Stimulated activated CD8-positive, alpha-beta memory T cell treated with anti-CD3 and anti-CD28 coated beads, Interleukin-12 subunit alpha, Interleukin-12 subunit beta, amount 100 ng/mL, for 1 hour (primary cell): ENCODE results near the gene PPP1R15B.

ENCODE experiments used
- DNase-seq: peaks from one replicate; pipeline ENCODE4 v3.0.0-alpha.2; 2020; ENCODE audit warnings: low read depth

PPP1R15B gene

GRCh38 chr1:204411451-204412204, at the start of gene PPP1R15B:
Gene PPP1R15B, minus strand, starts transcription at chr1:204411817. Its CDS starts 406 bp downstream, at chr1:204411411.
- peak; percentile 95 for DNase-seq

- no peak for DNase-seq
Measured at GRCh38 chr1:204460346-204460745, 48.7 kb upstream of the PPP1R15B start.

- no peak for DNase-seq
Measured at GRCh38 chr1:204459706-204460105, 48.1 kb upstream of the PPP1R15B start.

- no peak for DNase-seq
Measured at GRCh38 chr1:204457666-204458065, 46.0 kb upstream of the PPP1R15B start.

- DNase-seq, result no peak
Measured at GRCh38 chr1:204456826-204457442, 45.3 kb upstream of the PPP1R15B start.

- no peak for DNase-seq
Measured at GRCh38 chr1:204455831-204456145, 44.2 kb upstream of the PPP1R15B start.

- DNase-seq, result no peak
Measured at GRCh38 chr1:204455063-204455830, 43.6 kb upstream of the PPP1R15B start.

- no peak for DNase-seq
Measured at GRCh38 chr1:204454476-204454875, 42.9 kb upstream of the PPP1R15B start.

- DNase-seq, result peak; percentile 56
Measured at GRCh38 chr1:204453141-204453772, 41.6 kb upstream of the PPP1R15B start.

GRCh38 chr1:204451352-204452124, 39.9 kb upstream of the PPP1R15B start:
- no peak for DNase-seq

- no peak for DNase-seq
Measured at GRCh38 chr1:204450461-204451257, 39.0 kb upstream of the PPP1R15B start.

- DNase-seq, result no peak
Measured at GRCh38 chr1:204449678-204450280, 38.2 kb upstream of the PPP1R15B start.

- DNase-seq, result no peak
Measured at GRCh38 chr1:204448991-204449677, 37.5 kb upstream of the PPP1R15B start.

- no peak for DNase-seq
Measured at GRCh38 chr1:204448344-204448964, 36.8 kb upstream of the PPP1R15B start.

GRCh38 chr1:204447736-204448135, 36.1 kb upstream of the PPP1R15B start:
- DNase-seq, result no peak

- no peak for DNase-seq
Measured at GRCh38 chr1:204447190-204447589, 35.6 kb upstream of the PPP1R15B start.

- peak; percentile 63 for DNase-seq
Measured at GRCh38 chr1:204446413-204447111, 34.9 kb upstream of the PPP1R15B start.

- no peak for DNase-seq
Measured at GRCh38 chr1:204445860-204446412, 34.3 kb upstream of the PPP1R15B start.
